T-helper 2 cell treated with Interferon-gamma antibody and Interleukin-4, amounts not matched to agents 5 μg/mL and 100 μg/mL, for 36 hours (primary cell): Measurements from ENCODE around the gene ATG4D.
"Not testable (repeated sequence)": the region's sequence is repeated elsewhere in the genome, so short reads cannot be mapped to it uniquely, and the experiment has no call there.

Experiments used
- DNase-seq: peaks from one replicate; pipeline ENCODE4 v3.0.0; 2021; ENCODE audit warnings: low spot score
- H3K27ac Mint-ChIP-seq: one replicate; pipeline ENCODE4 v1.8.0; 2021; ENCODE audit warnings: mild to moderate bottlenecking, mixed read lengths
- H3K27me3 Mint-ChIP-seq: one replicate; pipeline ENCODE4 v1.8.0; 2021; ENCODE audit warnings: low read depth, mixed read lengths
- H3K36me3 Mint-ChIP-seq: one replicate; pipeline ENCODE4 v1.8.0; 2021; ENCODE audit warnings: low read depth, mixed read lengths
- H3K4me1 Mint-ChIP-seq: one replicate; pipeline ENCODE4 v1.8.0; 2021; ENCODE audit warnings: low read depth, mixed read lengths
- H3K4me3 Mint-ChIP-seq: one replicate; pipeline ENCODE4 v1.8.0; 2022; ENCODE audit warnings: mild to moderate bottlenecking, moderate library complexity, mixed read lengths
- H3K9me3 Mint-ChIP-seq: one replicate; pipeline ENCODE4 v1.8.0; 2021; ENCODE audit warnings: mixed read lengths

Gene ATG4D

GRCh38 chr19:10566658-10567410, 23.1 kb downstream of the ATG4D start:
- Mint-ChIP-seq H3K36me3 (peaks cover 40% of the 10 kb centered on the region), H3K4me1 (peaks cover 31% of the 10 kb centered on the region), H3K4me3 (peak overlapping the region; percentile 100), H3K9me3 (no peaks in the 10 kb centered on the region), H3K27ac (peak overlapping the region; percentile 93), H3K27me3 (no peaks in the 10 kb centered on the region)
- peak; percentile 56 for DNase-seq

DNA sequence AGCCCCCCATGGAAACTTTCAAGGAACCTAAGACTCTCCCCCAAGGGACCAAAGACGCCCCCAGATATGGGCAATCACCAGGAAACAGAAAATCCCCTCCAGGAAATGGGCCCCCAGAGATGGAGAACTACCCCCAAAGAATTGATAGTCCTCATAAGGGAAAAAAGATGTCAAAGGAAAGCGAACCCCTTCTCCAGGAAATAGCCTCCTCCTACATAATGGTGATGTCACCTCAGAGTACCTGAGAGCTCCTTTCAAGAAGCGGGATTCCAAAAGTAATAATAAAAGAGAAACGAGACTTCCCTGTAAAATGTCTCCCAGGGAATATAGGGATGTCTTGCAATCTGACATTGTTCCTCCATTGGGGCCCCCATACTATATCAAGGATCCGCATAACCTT, 24.0 kb downstream of the ATG4D start:
- Mint-ChIP-seq H3K9me3 (no peaks in the 10 kb centered on the region), H3K4me3 (peak overlapping the region; percentile 100), H3K4me1 (peaks cover 37% of the 10 kb centered on the region), H3K36me3 (peaks cover 36% of the 10 kb centered on the region), H3K27me3 (no peaks in the 10 kb centered on the region), H3K27ac (peak overlapping the region; percentile 93)
- DNase-seq, result no peak

GRCh38 chr19:10568062-10568825, 24.5 kb downstream of the ATG4D start:
- no peaks in the 10 kb centered on the region for H3K27me3 Mint-ChIP-seq
- peak overlapping the region; percentile 100 for H3K4me3 Mint-ChIP-seq
- peaks cover 38% of the 10 kb centered on the region for H3K4me1 Mint-ChIP-seq
- DNase-seq, result no peak
- H3K27ac Mint-ChIP-seq, result peak overlapping the region; percentile 93
- peaks cover 35% of the 10 kb centered on the region for H3K36me3 Mint-ChIP-seq
- no peaks in the 10 kb centered on the region for H3K9me3 Mint-ChIP-seq

DNA sequence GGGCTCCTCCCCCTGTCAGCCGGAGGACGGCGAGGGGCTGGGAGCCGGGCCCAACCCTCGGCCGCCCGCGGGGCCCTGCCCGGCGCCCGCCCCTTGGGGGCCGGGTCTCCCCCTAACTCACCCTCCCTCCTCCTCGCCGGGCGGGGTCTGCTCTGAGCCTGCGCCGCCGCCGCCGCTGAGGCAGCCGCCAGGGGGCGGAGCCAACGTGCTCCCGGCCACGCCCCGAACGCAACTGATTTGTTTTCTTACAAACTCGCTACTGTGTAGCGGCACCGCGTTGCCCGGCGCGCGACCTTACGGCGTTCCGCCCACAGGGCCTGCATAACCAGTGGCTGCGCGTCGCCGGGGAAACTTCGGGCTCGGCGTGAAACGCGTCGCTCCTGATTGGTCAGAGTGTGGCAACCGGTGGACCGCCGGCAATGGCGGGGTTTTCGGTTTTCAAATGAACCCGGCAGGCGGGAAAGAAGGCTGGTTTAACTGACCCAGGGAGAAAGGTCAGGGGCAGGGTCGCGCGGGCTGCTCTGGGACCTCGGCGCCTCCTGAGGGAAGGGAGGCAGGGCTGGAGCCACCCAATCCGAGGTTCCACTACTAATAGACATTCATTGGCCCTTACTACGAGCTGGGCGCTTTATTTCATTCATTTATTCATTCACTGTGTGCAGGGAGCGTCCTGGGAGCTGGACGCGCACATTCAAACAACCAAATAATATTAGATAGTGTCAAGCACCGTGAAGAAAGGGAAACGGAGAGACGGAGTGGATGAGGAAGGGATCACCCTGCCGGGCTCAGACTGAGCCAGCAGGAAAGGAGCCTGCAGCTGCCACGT, 25.3 kb downstream of the ATG4D start, which contains the start of gene CDKN2D:
Gene CDKN2D (minus strand): TSS at position 154 of the 826 bp plus-strand sequence. CDS start 326 bp downstream, outside the sequence.
- H3K4me3 Mint-ChIP-seq, result peak within 1 kb of the TSS; percentile 100

DNA sequence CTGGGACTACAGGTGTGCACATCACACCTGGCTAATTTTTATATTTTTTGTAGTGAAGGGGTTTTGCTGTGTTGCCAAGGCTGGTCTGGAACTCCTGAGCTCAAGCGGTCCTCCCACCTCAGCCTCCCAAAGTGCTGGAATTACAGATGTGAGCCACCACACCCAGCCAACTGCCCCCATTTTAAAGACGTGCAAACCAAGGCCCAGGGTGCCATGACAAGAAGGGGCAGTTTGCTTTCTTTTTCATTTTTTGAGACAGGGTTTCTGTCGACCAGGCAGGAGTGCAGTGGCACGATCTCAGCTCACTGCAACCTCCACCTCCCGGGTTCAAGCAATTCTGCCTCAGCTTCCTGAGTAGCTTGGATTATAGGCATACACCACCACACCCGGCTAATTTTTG, 30.1 kb downstream of the ATG4D start:
- H3K4me1 Mint-ChIP-seq, result peaks cover 25% of the 10 kb centered on the region
- DNase-seq, result not testable (repeated sequence)

More for the DNA sequence above, 25.3 kb downstream of the ATG4D start, which contains the start of gene CDKN2D:
- H3K27me3 Mint-ChIP-seq, result no peaks in the 10 kb centered on the region
- peaks cover 40% of the 10 kb centered on the region for H3K4me1 Mint-ChIP-seq
- peak; percentile 100 for DNase-seq
- H3K27ac Mint-ChIP-seq, result peak within 1 kb of the TSS; percentile 100
- no peaks in the 10 kb centered on the region for H3K9me3 Mint-ChIP-seq
- H3K36me3 Mint-ChIP-seq, result peaks cover 35% of the 10 kb centered on the region

GRCh38 chr19:10574462-10574861, 30.8 kb downstream of the ATG4D start:
- peaks cover 20% of the 10 kb centered on the region for H3K4me1 Mint-ChIP-seq
- H3K27me3 Mint-ChIP-seq, result no peaks in the 10 kb centered on the region
- no peaks in the 10 kb centered on the region for H3K9me3 Mint-ChIP-seq
- H3K27ac Mint-ChIP-seq, result no peak overlapping the region
- no peak for DNase-seq
- peaks cover 1% of the 10 kb centered on the region for H3K36me3 Mint-ChIP-seq
- no peak overlapping the region for H3K4me3 Mint-ChIP-seq

More for the DNA sequence above, 30.1 kb downstream of the ATG4D start:
- not testable (repeated sequence) for H3K36me3 Mint-ChIP-seq, H3K27me3 Mint-ChIP-seq, H3K27ac Mint-ChIP-seq, H3K4me3 Mint-ChIP-seq, H3K9me3 Mint-ChIP-seq

GRCh38 chr19:10575011-10575716, 31.5 kb downstream of the ATG4D start:
- H3K27ac Mint-ChIP-seq, result no peak overlapping the region
- no peaks in the 10 kb centered on the region for H3K9me3 Mint-ChIP-seq
- peaks cover 1% of the 10 kb centered on the region for H3K36me3 Mint-ChIP-seq
- peaks cover 19% of the 10 kb centered on the region for H3K4me1 Mint-ChIP-seq
- no peak overlapping the region for H3K4me3 Mint-ChIP-seq
- no peaks in the 10 kb centered on the region for H3K27me3 Mint-ChIP-seq
- DNase-seq, result no peak

- no peaks in the 10 kb centered on the region for H3K9me3 Mint-ChIP-seq
- H3K4me1 Mint-ChIP-seq, result peaks cover 11% of the 10 kb centered on the region
- H3K36me3 Mint-ChIP-seq, result no peaks in the 10 kb centered on the region
- no peak overlapping the region for H3K27ac Mint-ChIP-seq
- H3K27me3 Mint-ChIP-seq, result no peaks in the 10 kb centered on the region
- no peak overlapping the region for H3K4me3 Mint-ChIP-seq
- no peak for DNase-seq
These were observed 34.2 kb downstream of the ATG4D start for GRCh38 chr19:10577951-10578350.

DNA sequence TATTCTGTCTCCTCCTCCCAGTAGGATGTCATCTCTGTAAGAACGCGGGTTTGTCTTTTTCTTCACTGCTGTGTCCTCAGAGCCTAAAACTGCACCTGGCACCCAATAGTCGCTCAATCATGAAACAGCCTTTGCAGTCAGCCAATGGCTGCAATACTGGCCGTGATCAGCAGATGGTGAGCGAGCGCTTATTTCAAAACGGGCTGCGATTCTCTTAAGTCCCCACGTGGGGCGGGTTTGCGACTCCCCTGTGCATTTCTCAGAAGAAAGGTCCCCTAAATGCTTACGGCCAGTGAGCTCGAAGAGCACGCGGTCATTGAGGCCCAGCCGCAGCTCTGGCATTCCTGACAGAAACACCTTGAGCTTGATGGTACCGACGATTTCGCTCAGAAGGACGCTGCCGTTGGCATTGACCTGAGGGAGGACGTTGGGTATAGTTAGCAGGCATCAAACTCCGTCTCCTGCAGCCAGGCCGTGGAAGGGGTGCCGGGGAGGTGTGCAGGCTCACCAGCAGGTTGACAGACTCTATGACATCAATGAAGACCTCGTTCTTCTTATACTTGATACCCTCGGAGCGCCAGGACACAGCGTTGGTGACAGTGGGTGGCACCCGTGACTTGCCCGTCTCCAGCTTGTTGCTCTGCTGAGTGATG, 37.4 kb downstream of the ATG4D start:
- H3K9me3 Mint-ChIP-seq, result no peaks in the 10 kb centered on the region
- H3K27me3 Mint-ChIP-seq, result peaks cover 4% of the 10 kb centered on the region
- no peak overlapping the region for H3K4me3 Mint-ChIP-seq
- no peak overlapping the region for H3K27ac Mint-ChIP-seq
- peaks cover 12% of the 10 kb centered on the region for H3K4me1 Mint-ChIP-seq
- no peaks in the 10 kb centered on the region for H3K36me3 Mint-ChIP-seq
- DNase-seq, result peak; percentile 81

DNA sequence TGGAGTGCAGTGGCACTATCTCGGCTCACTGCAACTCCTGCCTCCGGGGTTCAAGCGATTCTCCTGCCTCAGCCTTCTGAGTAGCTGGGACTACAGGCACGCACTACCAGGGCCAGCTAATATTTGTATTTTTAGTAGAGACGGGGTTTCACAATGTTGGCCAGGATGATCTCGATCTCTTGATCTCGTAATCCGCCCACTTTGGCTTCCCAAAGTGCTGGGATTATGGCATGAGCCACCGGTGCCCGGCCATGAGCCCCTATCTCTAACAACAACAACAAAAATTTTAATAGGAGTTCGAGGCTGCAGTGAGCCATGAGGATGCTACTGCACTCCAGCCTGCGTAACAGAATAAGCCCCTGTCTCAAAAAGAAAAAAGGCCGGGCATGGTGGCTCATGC, 38.4 kb downstream of the ATG4D start:
- no peaks in the 10 kb centered on the region for H3K9me3 Mint-ChIP-seq
- no peak overlapping the region for H3K27ac Mint-ChIP-seq
- H3K4me3 Mint-ChIP-seq, result no peak overlapping the region
- no peak for DNase-seq
- peaks cover 12% of the 10 kb centered on the region for H3K4me1 Mint-ChIP-seq
- H3K36me3 Mint-ChIP-seq, result no peaks in the 10 kb centered on the region
- H3K27me3 Mint-ChIP-seq, result peaks cover 10% of the 10 kb centered on the region

GRCh38 chr19:10583036-10583776, 39.5 kb downstream of the ATG4D start:
- Mint-ChIP-seq H3K27ac (no peak overlapping the region), H3K36me3 (no peaks in the 10 kb centered on the region)

GRCh38 chr19:10586396-10586795, 42.7 kb downstream of the ATG4D start:
- Mint-ChIP-seq H3K27me3 (peaks cover 18% of the 10 kb centered on the region), H3K9me3 (no peaks in the 10 kb centered on the region), H3K36me3 (no peaks in the 10 kb centered on the region), H3K27ac (no peak overlapping the region), H3K4me1 (peaks cover 14% of the 10 kb centered on the region), H3K4me3 (no peak overlapping the region)
- no peak for DNase-seq

More at GRCh38 chr19:10583036-10583776, 39.5 kb downstream of the ATG4D start:
- Mint-ChIP-seq H3K27me3 (peaks cover 18% of the 10 kb centered on the region), H3K9me3 (no peaks in the 10 kb centered on the region), H3K4me1 (peaks cover 15% of the 10 kb centered on the region), H3K4me3 (no peak overlapping the region)
- DNase-seq, result no peak
